ENCODE measurements around the gene OR4K14.
"Not testable (repeated sequence)": the region's sequence is repeated elsewhere in the genome, so short reads cannot be mapped to it uniquely, and the experiment has no call there.

The OR4K14 gene

GRCh38 chr14:20019257-20019865 is at the start of gene OR4K14:
TSS of gene OR4K14 (minus strand) at chr14:20019307. CDS start at chr14:20015193, 4,114 bp downstream.
- DNase-seq (ENCODE audit: low spot score): no peak

- no peak for DNase-seq (ENCODE audit: low spot score)
These were observed 40.6 kb upstream of the OR4K14 start, which contains the start of gene OR4L1 for GRCh38 chr14:20059745-20060144. TSS of gene OR4L1 (plus strand) at chr14:20060045. CDS start at chr14:20060045, 0 bp downstream.

GRCh38 chr14:20048202-20048601 is 29.1 kb upstream of the OR4K14 start:
- DNase-seq (ENCODE audit: low spot score): no peak

- no peak for DNase-seq (ENCODE audit: low spot score)
These were observed 25.1 kb upstream of the OR4K14 start for GRCh38 chr14:20044243-20044642.

- DNase-seq (ENCODE audit: low spot score): no peak
These were observed 16.8 kb upstream of the OR4K14 start, which contains the start of gene OR4K13 for GRCh38 chr14:20035938-20036337. TSS of gene OR4K13 (minus strand) at chr14:20036038. CDS start at chr14:20034758, 1,280 bp downstream.

GRCh38 chr14:20035449-20035848 is 16.3 kb upstream of the OR4K14 start:
- DNase-seq (ENCODE audit: low spot score): no peak

GRCh38 chr14:20031058-20031457 is 12.0 kb upstream of the OR4K14 start:
- no peak for DNase-seq (ENCODE audit: low spot score)

- no peak for DNase-seq (ENCODE audit: low spot score)
These were observed 11.0 kb downstream of the OR4K14 start for GRCh38 chr14:20008156-20008555.

GRCh38 chr14:20002319-20002718 is 16.8 kb downstream of the OR4K14 start:
- DNase-seq (ENCODE audit: low spot score): no peak

- no peak for DNase-seq (ENCODE audit: low spot score)
These were observed 17.2 kb downstream of the OR4K14 start, which contains the start of gene OR4Q2 for GRCh38 chr14:20001863-20002262. TSS of gene OR4Q2 (plus strand) at chr14:20002163.

GRCh38 chr14:19993438-19993837 is 25.7 kb downstream of the OR4K14 start:
- DNase-seq (ENCODE audit: low spot score): no peak

GRCh38 chr14:19975291-19975690 is 43.8 kb downstream of the OR4K14 start, which contains the start of gene OR4K15:
TSS of gene OR4K15 (plus strand) at chr14:19975591. CDS start at chr14:19975591, 0 bp downstream.
- no peak for DNase-seq (ENCODE audit: low spot score)

- no peak for DNase-seq (ENCODE audit: low spot score)
These were observed 44.3 kb downstream of the OR4K14 start for GRCh38 chr14:19974844-19975243.

- not testable (repeated sequence) for DNase-seq (ENCODE audit: low spot score)
These were observed 49.4 kb downstream of the OR4K14 start for GRCh38 chr14:19969735-19970134.

Data from left forelimb (tissue), 1 donor.